IMR-90 (cell line): ENCODE measurements around the gene MTAP.

ENCODE experiments used
- CEBPB ChIP-seq: IDR thresholded peaks from 2 replicates; pipeline ENCODE4 v1.6.1; 2012; ENCODE audit warnings: low read depth, low read length, improper control_type of control experiment
- RCOR1 ChIP-seq: IDR thresholded peaks from 2 replicates; pipeline ENCODE4 v1.6.1; 2012; ENCODE audit warnings: mild to moderate bottlenecking, low read length, improper control_type of control experiment; ENCODE audit not compliant: insufficient replicate concordance
- USF2 ChIP-seq: fragments of 150-350 bp; IDR thresholded peaks from 2 replicates; pipeline ENCODE4 v1.6.1; 2017; ENCODE audit warnings: mild to moderate bottlenecking, antibody characterized with exemption, low read length, low read depth

- TF ChIP-seq CEBPB = no peak
- TF ChIP-seq RCOR1 = no peak
- no peak for TF ChIP-seq USF2
These were observed 130.8 kb downstream of the MTAP start for GRCh38 chr9:21933281-21933680.
